Amygdala (tissue), 56 donors: Measurements from ENCODE around the gene MYRIP.
"Not testable (repeated sequence)": the region's sequence is repeated elsewhere in the genome, so short reads cannot be mapped to it uniquely, and the experiment has no call there.

Experiments
- DNase-seq, 56 donors: peaks; one replicate each; lab custom pipeline; 2025; lab: John Stamatoyannopoulos, UW

MYRIP gene

DNA sequence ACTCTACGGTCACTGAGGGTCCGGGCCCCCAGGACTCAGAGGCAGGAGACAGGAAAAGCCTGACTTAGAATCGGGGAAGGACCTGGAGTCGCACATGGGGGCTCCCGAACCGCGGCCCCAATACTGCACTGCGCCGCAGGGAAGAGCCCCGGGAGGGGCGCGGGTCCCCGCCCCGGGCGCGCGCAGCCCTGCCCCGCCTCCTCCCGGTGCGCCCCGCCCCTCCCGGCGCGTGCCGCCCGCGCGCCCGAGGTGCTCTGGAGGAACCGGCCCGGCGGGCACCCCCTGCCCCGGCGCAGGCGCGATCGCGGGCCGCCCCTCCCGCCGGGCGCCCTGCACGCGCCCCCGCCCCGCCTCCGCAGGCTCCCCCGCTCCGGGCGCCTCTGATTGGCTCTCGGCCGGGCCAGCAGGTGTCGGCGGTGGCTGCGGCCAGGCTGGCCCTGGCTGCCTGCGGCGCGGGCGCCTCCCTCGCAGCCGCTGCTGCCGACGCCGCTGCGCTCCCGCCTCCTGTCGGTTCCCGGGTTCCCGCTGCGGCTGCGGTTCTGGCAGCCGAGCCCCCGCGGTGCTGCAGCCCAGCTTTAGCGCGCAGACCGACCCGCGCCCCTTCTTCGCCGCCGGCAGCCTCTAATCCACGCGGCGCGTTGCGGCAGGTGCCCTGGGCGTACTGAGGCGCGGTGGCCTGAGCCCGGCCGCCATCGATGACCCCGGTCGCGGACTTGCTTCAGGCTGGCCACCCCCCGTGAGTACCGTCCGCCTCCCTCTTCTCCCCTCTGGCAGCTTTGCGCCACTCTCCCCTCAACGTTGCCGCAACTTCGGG is at the start of gene MYRIP:
TSS of gene MYRIP (plus strand) at position 429 of the 814 bp plus-strand sequence. CDS start 91,208 bp downstream, outside the sequence.
- peak in 37 of 56 donors; percentile 8 to 79 (median 38) for DNase-seq

DNA sequence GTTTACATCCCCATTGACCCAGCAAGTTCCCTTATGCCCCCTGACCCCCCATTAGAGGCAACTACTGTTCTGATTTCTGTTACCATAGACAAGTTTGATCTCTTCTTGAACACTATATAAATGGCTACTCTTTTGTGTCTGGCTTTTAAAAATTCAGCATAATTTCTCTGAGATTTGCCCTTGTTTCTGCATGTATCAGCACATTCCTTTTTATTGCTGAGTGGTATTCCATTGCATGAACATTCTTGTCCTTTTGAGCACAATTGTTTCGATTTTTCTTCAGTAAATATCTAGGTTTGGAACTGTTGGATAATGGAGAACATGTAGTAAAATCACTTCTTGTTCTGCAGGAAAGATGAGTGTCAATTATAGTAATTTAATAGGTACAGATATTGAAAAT is 49.1 kb upstream of the MYRIP start:
- DNase-seq, result no peak

DNA sequence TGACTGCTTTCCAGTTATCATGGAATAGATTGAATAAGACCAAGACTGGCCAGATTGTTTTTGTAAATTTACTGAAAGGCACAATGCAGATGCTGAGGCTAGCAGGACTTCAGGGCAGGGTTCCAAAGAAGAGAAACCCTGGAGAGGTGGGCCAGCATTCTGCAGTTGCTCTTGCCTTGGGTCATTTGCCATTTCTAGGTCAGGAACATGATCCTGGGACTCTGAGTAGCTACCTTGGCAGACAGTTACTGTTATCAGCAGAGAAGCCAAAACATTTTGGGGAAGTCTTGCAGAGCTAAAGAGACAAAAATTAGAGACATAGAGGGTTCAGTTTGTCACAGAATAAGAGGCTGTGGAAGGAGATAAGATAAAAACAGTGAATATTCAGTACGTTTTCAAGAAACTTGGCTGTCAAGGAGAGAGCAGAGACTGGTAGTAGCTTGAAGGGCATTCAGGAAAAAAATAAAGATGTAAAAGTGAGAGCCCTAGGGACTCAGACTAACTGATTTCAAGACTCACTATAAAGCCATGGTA is 46.8 kb upstream of the MYRIP start:
- DNase-seq, result no peak

DNA sequence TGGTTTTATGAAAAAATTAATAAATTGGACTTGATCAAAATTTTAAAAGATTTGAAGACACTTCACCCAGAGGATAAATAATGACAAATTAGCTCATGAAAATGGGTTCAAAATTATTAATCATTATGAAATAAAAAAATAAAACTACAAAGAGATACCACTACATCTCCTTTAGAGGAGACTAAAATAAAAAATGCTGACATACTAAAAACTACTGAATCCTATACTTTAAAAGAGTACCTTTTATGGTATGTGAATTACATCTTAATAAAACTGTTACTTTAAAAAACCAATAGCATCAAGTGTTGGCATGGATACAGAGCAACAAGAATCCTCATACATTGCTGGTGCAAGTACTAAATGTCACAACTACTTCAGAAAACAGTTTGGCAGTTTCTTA is 46.0 kb upstream of the MYRIP start:
- no peak for DNase-seq

DNA sequence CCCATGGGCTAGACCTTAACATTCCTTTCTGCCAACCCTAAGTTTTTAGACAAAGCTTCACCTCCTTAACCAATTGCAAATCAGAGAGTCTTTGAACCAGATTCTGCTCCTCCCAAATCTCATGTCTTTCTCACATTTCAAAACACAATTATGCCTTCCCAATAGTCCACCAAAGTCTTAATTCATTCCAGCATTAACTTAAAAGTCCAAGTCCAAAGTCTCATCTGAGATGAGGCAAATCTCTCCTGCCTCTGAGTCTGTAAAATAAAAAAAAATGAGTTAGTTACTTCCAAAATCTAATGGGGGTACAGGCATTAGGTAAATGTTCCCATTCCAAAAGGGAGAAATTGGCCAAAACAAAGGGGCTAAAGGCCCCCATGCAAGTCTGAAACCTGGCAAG is 43.8 kb upstream of the MYRIP start:
- DNase-seq, result no peak

DNA sequence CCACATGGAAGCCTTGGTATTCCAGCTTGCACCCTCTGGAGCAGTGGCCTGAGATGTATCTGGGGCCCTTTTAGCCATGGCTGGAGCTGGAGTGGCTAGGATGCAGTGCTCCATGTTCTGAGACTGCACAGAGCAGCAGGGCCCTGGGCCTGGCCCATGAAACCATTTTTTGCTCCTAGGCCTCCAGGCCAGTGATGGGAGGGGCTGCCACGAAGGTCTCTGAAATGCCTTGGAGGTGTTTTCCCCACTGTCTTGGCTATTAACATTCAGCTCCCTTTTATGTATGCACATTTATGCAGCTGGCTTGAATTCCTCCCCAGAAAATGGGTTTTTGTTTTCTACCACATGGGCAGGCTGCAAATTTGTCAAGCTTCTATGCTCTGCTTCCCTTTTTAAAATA is 43.0 kb upstream of the MYRIP start:
- DNase-seq, result no peak

DNA sequence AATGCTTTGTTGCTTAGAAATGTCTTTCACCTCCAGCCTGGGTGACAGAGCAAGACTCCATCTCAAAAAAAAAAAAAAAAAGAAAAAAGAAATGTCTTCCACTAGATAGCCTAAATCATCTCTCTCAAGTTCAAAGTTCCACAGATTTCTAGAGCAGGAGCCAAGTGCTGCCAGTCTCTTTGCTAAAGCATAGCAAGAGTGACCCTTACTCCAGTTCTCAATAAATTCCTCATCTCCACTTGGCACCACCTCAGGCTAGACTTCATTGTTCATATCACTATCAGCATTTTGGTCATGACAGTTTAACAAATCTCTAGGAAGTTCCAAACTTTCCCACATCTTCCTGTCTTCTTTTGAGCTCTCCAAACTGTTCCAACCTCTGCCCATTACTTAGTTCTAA is 42.5 kb upstream of the MYRIP start:
- DNase-seq, result not testable (repeated sequence)

DNA sequence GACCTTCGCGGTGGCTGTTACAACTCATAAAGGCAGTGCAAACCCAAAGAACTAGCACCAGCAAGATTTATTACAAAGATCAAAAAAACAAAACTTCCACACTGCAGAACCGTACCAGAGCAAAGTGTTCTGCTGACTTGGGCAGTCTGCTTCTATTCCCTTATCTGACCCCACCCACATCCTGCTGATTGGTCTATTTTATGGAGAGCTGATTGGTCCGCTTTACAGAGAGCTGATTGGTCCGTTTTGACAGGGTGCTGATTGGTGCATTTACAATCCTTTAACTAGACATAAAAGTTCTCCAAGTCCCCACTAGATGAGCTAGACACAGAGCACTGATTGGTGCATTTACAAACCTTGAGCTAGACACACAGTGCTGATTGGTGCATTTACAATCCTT is 31.2 kb upstream of the MYRIP start:
- not testable (repeated sequence) for DNase-seq

DNA sequence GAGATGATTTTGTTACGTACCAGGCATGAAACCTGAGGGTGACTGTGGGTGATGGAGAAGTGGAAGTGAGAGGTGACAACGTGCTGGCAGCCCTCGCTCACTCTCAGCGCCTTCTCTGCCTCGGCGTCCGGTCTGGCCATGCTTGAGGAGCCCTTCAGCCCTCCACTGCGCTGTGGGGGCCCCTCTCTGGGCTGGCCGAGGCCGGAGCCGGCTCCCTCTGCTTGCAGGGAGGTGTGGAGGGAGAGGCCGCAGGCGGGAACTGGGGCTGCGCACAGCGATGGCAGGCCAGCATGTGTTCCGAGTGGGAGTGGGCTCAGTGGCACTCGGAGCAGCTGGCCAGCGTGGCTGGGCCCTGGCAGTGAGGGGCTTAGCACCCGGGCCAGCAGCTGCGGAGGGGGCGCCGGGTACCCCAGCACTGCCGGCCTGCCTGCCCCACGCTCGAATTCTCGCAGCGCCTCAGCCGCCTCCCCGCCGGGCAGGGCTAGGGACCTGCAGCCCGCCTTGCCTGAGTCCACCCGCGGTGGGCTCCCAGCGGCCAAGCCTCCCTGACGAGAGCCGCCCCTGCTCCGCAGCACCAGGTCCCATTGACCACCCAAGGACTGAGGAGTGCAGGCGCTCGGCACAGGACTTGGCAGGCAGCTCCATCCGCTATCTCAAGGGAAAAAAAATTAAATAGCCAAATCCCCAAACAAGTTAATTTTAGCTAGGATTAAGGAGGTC is 29.7 kb upstream of the MYRIP start:
- no peak for DNase-seq

DNA sequence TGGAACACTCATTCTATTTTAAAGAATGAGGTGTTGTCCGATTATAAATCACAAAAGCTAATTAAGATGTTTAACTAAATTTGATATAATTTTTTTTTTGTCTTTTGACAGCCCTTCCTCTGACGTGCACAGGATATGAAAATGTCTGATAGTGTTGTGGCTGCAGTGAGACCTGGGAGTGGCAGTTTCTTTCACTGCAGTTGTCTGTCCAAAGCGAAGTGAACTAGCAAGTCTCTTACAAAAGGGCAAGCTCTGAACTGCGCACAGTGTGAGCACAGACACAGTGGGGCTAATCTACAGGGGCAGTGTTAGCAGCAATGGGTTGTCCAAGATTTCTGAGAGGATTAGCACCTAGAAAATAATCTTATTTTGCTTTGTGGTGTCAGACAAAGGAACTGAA is 29.1 kb upstream of the MYRIP start:
- DNase-seq, result no peak

DNA sequence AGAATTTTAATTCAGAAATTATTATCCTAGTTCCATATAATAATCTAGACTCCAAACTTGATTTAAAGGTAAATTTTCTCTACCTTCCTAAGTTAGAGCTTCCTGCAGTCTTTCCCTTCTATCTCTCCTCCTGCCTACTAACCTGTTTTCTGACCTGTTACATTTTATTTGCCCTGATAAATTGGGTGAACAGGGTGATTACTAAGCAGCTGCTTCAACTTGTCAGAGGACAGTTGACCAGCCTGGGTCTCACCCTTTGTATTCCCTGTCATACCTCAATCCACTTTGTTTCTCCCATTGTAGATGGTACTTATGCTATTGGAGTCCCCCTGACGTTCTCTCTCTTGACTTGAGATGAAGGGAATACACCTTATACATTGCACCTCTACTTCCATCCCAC is 28.4 kb upstream of the MYRIP start:
- no peak for DNase-seq

DNA sequence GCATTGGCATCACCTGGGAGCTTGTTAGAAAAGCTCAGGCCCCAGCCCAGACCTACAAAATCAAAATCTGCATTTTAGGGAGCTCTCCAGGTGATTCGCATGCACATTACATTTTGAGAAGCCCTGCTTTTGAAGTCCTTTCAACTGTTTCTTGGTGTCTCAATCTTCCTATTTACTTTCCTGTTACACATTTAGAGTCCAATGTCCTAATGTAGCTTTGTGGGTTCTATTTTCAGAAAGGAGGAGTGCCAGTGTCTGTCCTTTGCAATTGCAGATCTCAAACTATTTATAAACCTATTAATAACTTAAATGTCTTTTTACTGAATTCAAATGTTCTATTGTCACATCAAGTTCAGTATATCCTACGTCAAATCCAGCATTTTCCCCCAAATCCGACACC is 27.8 kb upstream of the MYRIP start:
- no peak for DNase-seq

DNA sequence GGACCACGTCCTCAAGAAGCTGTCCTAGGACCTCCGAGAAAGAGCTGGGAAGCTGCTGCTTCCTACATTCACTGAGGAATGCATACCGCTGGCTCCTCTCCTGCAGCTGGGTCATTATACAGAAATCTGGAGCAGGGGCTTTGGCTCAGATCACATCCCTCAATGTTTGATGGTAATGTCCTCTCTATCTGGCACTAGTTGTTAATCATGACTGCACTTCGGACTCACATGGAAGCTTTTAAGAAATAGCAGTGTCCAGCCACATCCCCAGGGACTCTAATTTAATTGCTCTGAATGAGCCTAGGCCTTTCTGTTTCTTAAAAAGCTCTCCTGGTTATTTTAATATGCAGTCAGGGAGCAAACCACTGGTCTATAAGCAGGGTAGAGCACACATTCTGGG is 25.7 kb upstream of the MYRIP start:
- DNase-seq, result no peak

DNA sequence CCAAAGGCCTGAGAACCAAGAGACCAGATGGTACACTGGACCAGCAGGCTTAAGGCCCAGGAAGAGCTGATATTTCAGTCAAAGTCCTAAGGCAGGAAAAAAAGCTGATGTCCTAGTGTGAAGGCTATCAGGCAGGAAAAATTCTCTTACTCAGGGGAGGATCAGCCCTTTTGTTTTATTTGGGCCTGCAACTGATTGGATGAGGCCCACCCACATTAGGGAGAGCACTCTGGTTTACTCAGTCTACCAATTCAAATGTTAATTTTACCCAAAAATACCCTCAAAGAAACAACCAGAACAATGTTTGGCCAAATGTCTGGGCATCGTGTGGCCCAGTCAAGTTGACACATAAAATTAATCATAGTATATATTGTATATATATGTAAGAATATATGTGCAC is 24.5 kb upstream of the MYRIP start:
- no peak for DNase-seq

DNA sequence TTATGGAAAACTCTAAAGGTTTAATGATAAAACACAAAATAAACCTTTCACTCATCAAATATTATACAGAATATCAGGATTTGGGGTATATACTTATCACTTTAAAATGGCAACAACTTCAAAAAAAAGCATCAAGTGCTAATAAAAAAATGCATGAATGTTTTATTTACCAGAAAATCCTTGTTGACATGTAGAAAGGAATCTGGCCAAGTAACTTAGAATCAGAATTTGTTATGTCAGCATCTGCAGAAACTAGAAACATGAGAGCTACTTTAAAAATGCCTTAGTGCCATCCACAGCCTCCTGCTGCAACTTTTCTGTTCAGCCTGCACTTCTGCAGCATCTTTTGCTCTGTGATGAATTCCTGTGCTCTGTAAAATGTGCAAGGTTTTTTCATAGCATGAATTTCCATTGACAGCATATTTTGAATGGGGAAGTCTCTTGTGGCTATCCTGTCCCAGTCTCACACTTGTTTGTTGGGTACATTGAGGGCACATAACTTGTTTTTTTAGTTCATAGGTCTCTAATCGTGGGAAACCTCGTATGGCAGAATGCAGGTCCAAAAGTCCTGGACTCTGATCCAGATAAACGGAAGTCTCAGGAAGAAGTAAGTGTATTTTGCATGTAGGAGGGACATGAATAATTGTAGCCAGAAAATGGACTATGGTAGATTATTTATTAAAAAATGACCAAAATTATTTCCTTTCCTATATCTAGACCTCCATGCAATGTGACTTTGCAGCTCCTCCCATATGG is 21.1 kb upstream of the MYRIP start:
- DNase-seq, result no peak

DNA sequence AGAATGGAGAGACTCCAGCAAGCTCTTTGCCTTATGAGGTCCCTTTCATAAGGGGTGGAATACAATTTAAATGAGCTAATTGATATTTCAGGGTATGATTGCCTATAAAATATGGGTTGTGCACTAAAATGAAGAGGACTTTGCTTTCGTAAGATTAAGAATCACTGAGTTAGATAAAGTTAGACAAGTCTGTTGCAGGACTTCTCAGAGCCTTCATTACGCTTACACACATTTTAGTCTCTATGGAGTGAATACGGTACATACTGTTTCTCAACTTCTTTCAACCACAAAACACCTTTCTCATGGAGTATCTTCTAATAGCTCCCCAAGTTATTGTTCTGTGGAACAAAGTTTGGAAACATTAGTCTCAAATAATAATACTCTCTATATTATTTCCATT is 17.8 kb upstream of the MYRIP start:
- no peak for DNase-seq

DNA sequence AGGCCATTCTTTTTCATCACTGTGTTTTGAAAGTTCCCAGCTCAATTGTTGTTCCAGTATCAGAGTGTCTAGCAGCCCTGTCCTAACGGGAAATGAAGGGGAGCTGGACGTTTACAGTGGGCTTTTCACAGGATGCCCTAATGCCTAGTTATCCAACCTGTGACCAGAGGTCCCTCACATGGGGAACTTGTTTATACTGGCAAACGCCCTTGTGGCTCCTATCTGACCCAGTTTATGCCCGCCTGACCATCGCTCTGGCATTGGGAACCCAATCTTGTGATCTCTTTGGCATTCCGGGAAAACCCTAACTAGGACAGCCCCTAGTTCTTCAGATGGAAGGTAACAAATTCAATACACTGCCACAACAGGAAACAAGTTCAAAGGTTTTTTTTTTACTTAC is 14.5 kb upstream of the MYRIP start:
- DNase-seq, result no peak

DNA sequence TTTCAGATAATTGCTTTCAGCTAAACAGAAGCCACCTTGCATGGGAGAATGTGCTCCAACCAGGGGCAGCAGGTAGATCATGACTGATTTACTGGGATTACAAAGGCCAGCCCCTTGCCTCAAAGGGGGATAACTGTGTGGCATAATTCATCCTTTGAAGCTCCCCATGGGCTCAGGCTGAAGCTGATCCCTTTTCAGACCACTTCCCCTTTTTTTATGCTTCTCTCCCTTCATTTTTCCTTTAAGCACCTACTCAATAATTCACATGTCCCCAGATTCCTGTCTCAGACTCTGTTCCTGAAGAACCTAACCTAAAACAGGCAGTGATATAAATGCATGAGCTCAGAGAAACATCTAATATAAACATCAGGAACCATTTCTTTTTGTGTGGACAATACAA is 8.2 kb upstream of the MYRIP start:
- no peak for DNase-seq

DNA sequence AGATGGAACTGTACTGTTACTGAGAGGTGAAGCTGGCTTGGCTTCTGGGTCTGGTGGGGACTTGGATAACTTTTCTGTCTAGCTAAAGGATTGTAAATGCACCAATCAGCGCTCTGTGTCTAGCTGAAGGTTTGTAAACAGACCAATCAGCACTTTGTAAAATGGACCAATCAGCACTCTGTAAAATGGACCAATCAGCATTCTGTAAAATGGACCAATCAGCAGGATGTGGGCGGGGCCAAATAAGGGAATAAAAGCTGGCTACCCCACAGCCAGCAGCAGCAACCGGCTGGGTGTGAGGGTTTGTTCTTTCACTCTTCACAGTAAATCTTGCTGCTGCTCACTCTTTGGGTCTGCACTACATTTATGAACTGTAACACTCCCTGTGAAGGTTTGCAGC is 6.9 kb upstream of the MYRIP start:
- DNase-seq, result not testable (repeated sequence)

DNA sequence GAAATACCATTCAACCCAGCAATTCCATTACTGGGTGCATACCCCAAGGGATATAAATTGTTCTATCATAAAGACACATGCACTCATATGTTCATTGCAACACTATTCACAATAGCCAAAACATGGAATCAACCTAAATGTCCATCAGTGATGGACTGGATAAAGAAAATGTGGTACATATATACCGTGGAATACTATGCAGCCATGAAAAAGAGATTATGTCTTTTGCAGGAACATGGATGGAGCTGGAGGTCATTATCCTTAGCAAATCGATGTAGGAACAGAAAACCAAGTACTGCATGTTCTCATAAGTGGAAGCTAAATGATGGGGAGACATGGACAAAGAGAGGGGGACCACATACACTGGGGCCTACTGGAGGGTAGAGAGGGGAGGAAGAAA is 5.5 kb upstream of the MYRIP start:
- DNase-seq, result no peak

DNA sequence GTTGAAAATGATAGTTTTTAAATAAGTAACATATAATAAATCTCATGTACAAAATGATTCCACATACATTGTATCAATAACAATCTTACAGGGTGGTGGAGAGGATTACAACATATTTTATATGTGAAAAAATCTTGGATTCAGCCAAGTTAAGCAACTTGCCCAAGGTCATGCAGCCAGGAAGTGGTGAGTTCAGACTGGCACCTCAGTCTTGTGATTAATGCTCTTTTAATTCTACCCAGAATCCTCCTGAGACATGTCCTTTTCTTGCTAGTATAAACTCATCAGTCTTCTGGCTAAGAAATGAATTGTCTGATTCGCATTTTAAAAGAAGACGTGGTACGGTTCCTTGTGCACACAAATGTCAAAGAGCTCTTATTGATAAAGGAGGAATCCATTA is 4.5 kb upstream of the MYRIP start:
- no peak for DNase-seq
